Tibial artery (tissue), 4 donors: Measurements from ENCODE around the gene C19orf33.
"Not testable (repeated sequence)": the region's sequence is repeated elsewhere in the genome, so short reads cannot be mapped to it uniquely, and the experiment has no call there.

Experiments used
- DNase-seq, 2 donors: peaks; one replicate each; pipeline ENCODE4 v3.0.0-alpha.2; 2019
- H3K27ac ChIP-seq, 2 donors: fragments of 200-600 bp; sonication (generic) in 1 of 2; 1 replicate in 1 of 2; 2 replicates in 1 of 2; pipeline ENCODE4 v1.5.1; 2018 to 2019; ENCODE audit warnings: mild to moderate bottlenecking in 1 of 2
- H3K27me3 ChIP-seq, 2 donors: fragments of 200-600 bp; sonication (generic) in 1 of 2; one replicate each; pipeline versions ENCODE4 v1.5.1 to v1.6.0; 2016 to 2019
- H3K36me3 ChIP-seq, 3 donors: fragments of 200-600 bp; sonication (generic) in 2 of 3; one replicate each; pipeline ENCODE4 v1.5.1; 2016 to 2019; ENCODE audit warnings: mild to moderate bottlenecking in 2 of 3
- H3K4me1 ChIP-seq, 4 donors: fragments of 200-600 bp; sonication (generic) in 2 of 4; 1 replicate in 3 of 4; 2 replicates in 1 of 4; pipeline ENCODE4 v1.5.1; 2016 to 2019
- H3K4me3 ChIP-seq, 2 donors: fragments of 200-600 bp; sonication (generic) in 1 of 2; 1 replicate in 1 of 2; 2 replicates in 1 of 2; pipeline ENCODE4 v1.5.1; 2018 to 2019; ENCODE audit warnings: mild to moderate bottlenecking in 2 of 2
- H3K9me3 ChIP-seq, 3 donors: fragments of 200-600 bp; sonication (generic) in 1 of 3; one replicate each; pipeline ENCODE4 v1.5.1; 2016 to 2019
- CTCF ChIP-seq, 2 experiments: fragments of 200-600 bp in 1 of 2; fragments of 450-650 bp in 1 of 2; IDR thresholded peaks; one replicate each; pipeline ENCODE4 v1.5.1; 2017 to 2019; ENCODE audit warnings: antibody characterized with exemption in 2 of 2, mild to moderate bottlenecking in 1 of 2, moderate library complexity in 1 of 2
- intact Hi-C: fragments of 100-400 bp; cut with DNase I; formaldehyde crosslinking; loops from one replicate; pipeline ENCODE4 v1.15.0; 2023; ENCODE audit warnings: low total_unique reads

Gene C19orf33

GRCh38 chr19:38303517-38304351 is at the start of gene C19orf33:
Gene C19orf33, plus strand, starts transcription at chr19:38304251. Its CDS starts 11 bp downstream, at chr19:38304262.
- H3K4me3 ChIP-seq, result no peak within 1 kb of the TSS
- H3K9me3 ChIP-seq, result no peaks in the 10 kb centered on the region
- no peaks in the 10 kb centered on the region for H3K27me3 ChIP-seq
- TF ChIP-seq CTCF (IDR thresholded peaks at IDR 0.05), result no peak
- no peak for DNase-seq
- no peaks in the 10 kb centered on the region for H3K4me1 ChIP-seq
- H3K36me3 ChIP-seq, result peaks cover 16 to 51% (median 23%) of the 10 kb centered on the region in 3 donors
- intact Hi-C loops, result no loop called here
- no peak within 1 kb of the TSS for H3K27ac ChIP-seq

- H3K27ac ChIP-seq, result peak overlapping the region; percentile 95 to 96
- peak overlapping the region; percentile 79 to 94 for H3K4me3 ChIP-seq
- H3K27me3 ChIP-seq, result no peaks in the 10 kb centered on the region
- H3K36me3 ChIP-seq, result peaks cover 4 to 17% (median 4%) of the 10 kb centered on the region in 3 donors
- peaks cover 0 to 40% (median 32%) of the 10 kb centered on the region in 4 donors for H3K4me1 ChIP-seq
- DNase-seq, result peak in 1 of 2 donors; percentile 74
- TF ChIP-seq CTCF (IDR thresholded peaks at IDR 0.05), result no peak
- intact Hi-C loops, result no loop called here
- no peaks in the 10 kb centered on the region for H3K9me3 ChIP-seq
Measured at GRCh38 chr19:38255383-38256014, 48.6 kb upstream of the C19orf33 start.

- H3K36me3 ChIP-seq, H3K9me3 ChIP-seq, H3K27ac ChIP-seq, DNase-seq, H3K4me3 ChIP-seq, H3K27me3 ChIP-seq: not testable (repeated sequence)
- intact Hi-C loops, result loop anchor here (10.0 kb wide), 1 partner anchor 53 kb away; the partner anchor contains the start of genes KCNK6 and YIF1B
- peaks cover 4 to 25% (median 18%) of the 10 kb centered on the region in 4 donors for H3K4me1 ChIP-seq
Measured at GRCh38 chr19:38261942-38262341, 42.1 kb upstream of the C19orf33 start.

GRCh38 chr19:38262585-38263268 is 41.3 kb upstream of the C19orf33 start:
- no peak for DNase-seq

GRCh38 chr19:38263689-38264485 is 40.2 kb upstream of the C19orf33 start:
- H3K4me3 ChIP-seq, result peak overlapping the region; percentile 54 to 62
- intact Hi-C loops, result loop anchor here (10.0 kb wide), 1 partner anchor 51 kb away; the partner anchor contains the start of genes KCNK6 and YIF1B
- H3K9me3 ChIP-seq, result no peaks in the 10 kb centered on the region
- no peak for DNase-seq
- peaks cover 4 to 33% (median 21%) of the 10 kb centered on the region in 4 donors for H3K4me1 ChIP-seq
- H3K27ac ChIP-seq, result peak overlapping the region; percentile 81
- H3K27me3 ChIP-seq, result no peaks in the 10 kb centered on the region
- H3K36me3 ChIP-seq, result no peaks in the 10 kb centered on the region
- TF ChIP-seq CTCF (IDR thresholded peaks at IDR 0.05), result no peak

More at GRCh38 chr19:38262585-38263268, 41.3 kb upstream of the C19orf33 start:
- Histone ChIP-seq H3K36me3 (no peaks in the 10 kb centered on the region), H3K9me3 (no peaks in the 10 kb centered on the region), H3K4me3 (no peak overlapping the region), H3K27ac (no peak overlapping the region), H3K4me1 (peaks cover 4 to 26% (median 20%) of the 10 kb centered on the region in 4 donors), H3K27me3 (no peaks in the 10 kb centered on the region)
- TF ChIP-seq CTCF (IDR thresholded peaks at IDR 0.05), result no peak
- intact Hi-C loops, result loop anchor here (10.0 kb wide), 1 partner anchor 52 kb away; the partner anchor contains the start of genes KCNK6 and YIF1B
